Thoracic aorta (tissue), 2 donors: ENCODE data around the gene CRIP2. TPM values are rescaled to one million over a fixed set of nuclear protein-coding genes. Genes with fewer than 3 reads are reported as not detected.
A peak's percentile ranks its signal among the peaks of the same experiment; 100 is the strongest.

Source experiments
- ATAC-seq: fragments of 150-250 bp; one replicate; pipeline ENCODE4 v1.8.0; 2017; ENCODE audit warnings: low read depth; ENCODE audit not compliant: insufficient number of reproducible peaks, low FRiP score
- DNase-seq: peaks from one replicate; pipeline ENCODE4 v3.0.0-alpha.2; 2020; ENCODE audit warnings: low spot score
- H3K27ac ChIP-seq, 2 donors: fragments of 200-600 bp; sonication (generic); 1 replicate in 1 of 2; 2 replicates in 1 of 2; pipeline ENCODE4 v1.5.1; 2016; ENCODE audit warnings: mild to moderate bottlenecking in 2 of 2, moderate library complexity in 2 of 2
- H3K27me3 ChIP-seq: fragments of 200-600 bp; sonication (generic); replicated peaks from 2 replicates; pipeline ENCODE4 v1.6.0; 2016; ENCODE audit warnings: mild to moderate bottlenecking; ENCODE audit not compliant: insufficient read depth
- H3K36me3 ChIP-seq: fragments of 200-600 bp; sonication (generic); one replicate; pipeline ENCODE4 v1.5.1; 2016
- H3K4me1 ChIP-seq, 2 donors: fragments of 200-600 bp; sonication (generic); 1 replicate in 1 of 2; 2 replicates in 1 of 2; pipeline versions ENCODE4 v1.5.1 to v1.6.0; 2016; ENCODE audit warnings: low read depth in 2 of 2, mild to moderate bottlenecking in 1 of 2; ENCODE audit not compliant: control insufficient read depth in 1 of 2
- H3K4me3 ChIP-seq: fragments of 200-600 bp; sonication (generic); 2 replicates; pipeline ENCODE4 v1.5.1; 2016; ENCODE audit warnings: mild to moderate bottlenecking
- H3K9me3 ChIP-seq: fragments of 200-600 bp; sonication (generic); 2 replicates; pipeline ENCODE4 v1.5.1; 2016
- CTCF ChIP-seq: fragments of 200-600 bp; sonication (generic); IDR thresholded peaks from one replicate; pipeline ENCODE4 v1.5.1; 2019; ENCODE audit warnings: antibody characterized with exemption
- total RNA-seq, 2 donors: library from RNA; depleted of rRNA; stranded (reverse); fragments of >200 nt; gene quantifications; one replicate each; pipeline versions ENCODE4 v1.1.0 to v1.2.3, GENCODE V29; 2016

The CRIP2 gene
- total RNA-seq, 2 donors from 2014 or later = 307 to 748 TPM

GRCh38 chr14:105489542-105490266 lies 15.1 kb downstream of the CRIP2 start:
- DNase-seq (no peak), ATAC-seq (peak; percentile 35)
- TF ChIP-seq CTCF = peak; percentile 58
- Histone ChIP-seq H3K36me3 (no peaks in the 10 kb centered on the region), H3K27me3 (no peaks in the 10 kb centered on the region), H3K4me3 (peak overlapping the region; percentile 82), H3K4me1 (peaks cover 20 to 62% of the 10 kb centered on the region in 2 donors), H3K9me3 (no peaks in the 10 kb centered on the region), H3K27ac (peak overlapping the region; percentile 83 to 100)

GRCh38 chr14:105490267-105490571 lies 15.6 kb downstream of the CRIP2 start:
- ATAC-seq (peak; percentile 0), DNase-seq (no peak)
- Histone ChIP-seq H3K4me1 (peaks cover 20 to 59% of the 10 kb centered on the region in 2 donors), H3K27ac (peak overlapping the region; percentile 83 to 100), H3K9me3 (no peaks in the 10 kb centered on the region), H3K36me3 (no peaks in the 10 kb centered on the region), H3K4me3 (peak overlapping the region; percentile 82), H3K27me3 (no peaks in the 10 kb centered on the region)
- no peak for TF ChIP-seq CTCF

GRCh38 chr14:105490572-105491365 lies 16.1 kb downstream of the CRIP2 start, which contains the start of gene TEDC1:
Gene TEDC1, plus strand, starts transcription at chr14:105491246. Its CDS starts 130 bp downstream, at chr14:105491376.
- Histone ChIP-seq H3K36me3 (no peaks in the 10 kb centered on the region), H3K27ac (peak within 1 kb of the TSS; percentile 83 to 100), H3K4me3 (peak within 1 kb of the TSS; percentile 82), H3K27me3 (no peaks in the 10 kb centered on the region), H3K4me1 (peaks cover 19 to 59% of the 10 kb centered on the region in 2 donors), H3K9me3 (no peaks in the 10 kb centered on the region)
- TF ChIP-seq CTCF = peak; percentile 64
- peak; percentile 100 for DNase-seq
- ATAC-seq = peak; percentile 88

GRCh38 chr14:105491366-105491973 lies 16.8 kb downstream of the CRIP2 start:
- DNase-seq = no peak
- Histone ChIP-seq H3K9me3 (no peaks in the 10 kb centered on the region), H3K27ac (peak overlapping the region in 1 of 2 donors; percentile 59), H3K4me1 (peaks cover 12 to 52% of the 10 kb centered on the region in 2 donors), H3K27me3 (no peaks in the 10 kb centered on the region), H3K4me3 (peak overlapping the region; percentile 72), H3K36me3 (no peaks in the 10 kb centered on the region)
- TF ChIP-seq CTCF = no peak
- no peak for ATAC-seq
